ENCODE results near the gene KRTAP5-2. TPM values are rescaled to one million over a fixed set of nuclear protein-coding genes. Genes with fewer than 3 reads are reported as not detected.
"Not testable (repeated sequence)": the region's sequence is repeated elsewhere in the genome, so short reads cannot be mapped to it uniquely, and the experiment has no call there.

Gene KRTAP5-2
- total RNA-seq, 2 experiments from 2014 or later, result not detected

DNA sequence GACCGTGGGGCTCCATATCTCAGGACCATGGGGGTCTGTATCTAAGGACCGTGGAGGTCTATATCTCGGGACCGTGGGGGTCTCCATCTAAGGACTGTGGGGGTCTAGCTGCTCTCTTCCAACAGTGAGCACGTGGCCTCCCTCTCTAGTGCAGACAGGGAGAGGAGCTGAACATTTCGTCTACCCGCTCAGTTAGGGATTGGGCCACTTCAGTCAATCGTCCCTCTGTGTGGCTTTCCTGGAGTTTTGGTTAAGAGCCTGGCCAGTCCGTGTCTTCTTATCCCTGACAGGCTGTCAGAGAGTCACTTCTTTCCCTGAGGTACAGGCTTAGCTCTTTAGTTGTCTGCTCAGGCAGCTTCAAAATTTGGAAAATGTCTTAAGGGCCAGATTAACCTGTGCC, 16.1 kb downstream of the KRTAP5-2 start:
- POLR2A ChIA-PET, result interaction anchor here (0.6 kb wide), 1 partner anchor 12 kb away, joined by 3 read pairs; no protein-coding TSS in a partner anchor

DNA sequence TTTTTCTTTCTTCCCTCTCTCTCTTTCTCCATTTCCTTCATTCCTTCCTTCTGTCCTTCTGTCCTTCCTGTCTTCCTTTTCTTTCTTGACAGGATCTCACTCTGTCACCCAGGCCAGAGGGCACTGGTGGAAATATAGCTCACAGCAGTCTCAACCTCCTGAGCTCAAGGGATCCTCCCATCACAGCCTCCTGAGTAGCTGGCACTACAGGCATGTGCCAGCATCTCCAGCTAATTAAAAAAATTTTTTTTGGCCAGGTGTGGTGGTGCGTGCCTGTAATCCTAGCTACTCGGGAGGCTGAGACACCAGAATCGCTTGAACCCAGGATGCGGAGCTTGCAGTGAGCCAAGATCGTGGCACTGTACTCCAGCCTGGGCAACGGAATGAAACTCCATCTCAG, 21.3 kb downstream of the KRTAP5-2 start:
- peaks cover 7% of the 10 kb centered on the region for H3K9me3 Mint-ChIP-seq
- intact Hi-C loops (cut with micrococcal nuclease), result no loop called here
- POLR2A ChIA-PET, result interaction anchor here (1.1 kb wide), 1 partner anchor 17 kb away, joined by 3 read pairs; no protein-coding TSS in a partner anchor
- no peak overlapping the region for H3K27ac Mint-ChIP-seq
- peaks cover 2% of the 10 kb centered on the region for H3K27me3 Mint-ChIP-seq
- CTCF ChIA-PET, result interaction anchor here (0.9 to 6.0 kb wide), 4 partner anchors 19 to 61 kb away, joined by 3 to 42 read pairs (median 10); partner anchors contain the start of gene KRTAP5-2
- H3K4me3 Mint-ChIP-seq, result no peak overlapping the region
- peaks cover 6% of the 10 kb centered on the region for H3K4me1 Mint-ChIP-seq (ENCODE audit: low read depth)
- peaks cover 4% of the 10 kb centered on the region for H3K36me3 Mint-ChIP-seq
- DNase-seq, result no peak

More for the DNA sequence above, 16.1 kb downstream of the KRTAP5-2 start:
- DNase-seq, result no peak
- no peak overlapping the region for H3K4me3 Mint-ChIP-seq
- CTCF ChIA-PET, result interaction anchor here (1.1 to 1.5 kb wide), 2 partner anchors 13 to 35 kb away, joined by 5 read pairs; no protein-coding TSS in a partner anchor
- intact Hi-C loops (cut with micrococcal nuclease), result no loop called here
- H3K27me3 Mint-ChIP-seq, result peaks cover 2% of the 10 kb centered on the region
- H3K36me3 Mint-ChIP-seq, result peaks cover 4% of the 10 kb centered on the region
- peaks cover 7% of the 10 kb centered on the region for H3K4me1 Mint-ChIP-seq (ENCODE audit: low read depth)
- H3K9me3 Mint-ChIP-seq, result peaks cover 7% of the 10 kb centered on the region
- no peak overlapping the region for H3K27ac Mint-ChIP-seq

DNA sequence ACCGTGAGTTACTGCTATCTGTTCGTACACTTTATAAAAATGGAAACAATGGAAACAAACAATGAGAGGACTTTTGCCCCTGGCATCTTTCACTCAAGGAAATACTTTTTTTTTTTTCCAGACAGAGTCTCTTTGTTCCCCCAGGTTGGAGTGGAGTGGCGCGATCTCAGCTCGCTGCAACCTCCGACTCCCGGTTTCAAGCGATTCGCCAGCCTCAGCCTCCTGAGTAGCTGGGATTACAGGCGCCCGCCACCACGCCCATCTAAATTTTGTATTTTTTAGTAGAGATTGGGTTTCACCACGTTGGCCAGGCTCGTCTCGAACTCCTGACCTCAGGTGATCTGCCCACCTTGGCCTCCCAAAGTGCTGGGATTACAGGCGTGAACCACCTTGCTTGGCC, 22.3 kb downstream of the KRTAP5-2 start:
- not testable (repeated sequence) for DNase-seq; H3K36me3 Mint-ChIP-seq; H3K27ac Mint-ChIP-seq; H3K4me3 Mint-ChIP-seq; H3K27me3 Mint-ChIP-seq; H3K9me3 Mint-ChIP-seq; H3K4me1 Mint-ChIP-seq (ENCODE audit: low read depth)
- ChIA-PET CTCF (interaction anchor here (0.7 to 9.1 kb wide), 8 partner anchors 20 to 641 kb away, joined by 3 to 113 read pairs (median 10); partner anchors contain the start of gene KRTAP5-2), POLR2A (interaction anchor here (0.6 kb wide), 1 partner anchor 124 kb away, joined by 3 read pairs; no protein-coding TSS in a partner anchor)
- intact Hi-C loops (cut with micrococcal nuclease), result loop anchor here (2.0 kb wide), 1 partner anchor 187 kb away; the partner anchor contains the start of gene BRSK2

DNA sequence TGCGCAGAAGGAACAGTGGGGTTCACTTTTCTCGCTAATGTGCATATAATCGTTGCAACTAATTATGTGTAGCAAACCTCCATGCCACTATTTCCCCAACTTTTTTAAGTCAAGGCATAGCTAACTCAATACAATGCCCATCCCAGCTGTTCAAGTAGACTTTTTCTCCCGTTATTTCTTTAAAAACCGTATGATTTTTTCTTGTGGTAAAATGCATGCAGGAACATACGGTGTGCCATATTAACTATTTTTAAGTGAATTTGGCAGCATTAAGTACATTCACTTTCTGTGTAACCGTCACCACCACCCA, 23.2 kb downstream of the KRTAP5-2 start:
- intact Hi-C loops (cut with micrococcal nuclease), result loop anchor here (1.0 to 5.0 kb wide), 6 partner anchors 29 to 373 kb away; partner anchors contain the start of gene BRSK2
- DNase-seq, result no peak
- Mint-ChIP-seq H3K9me3 (peaks cover 7% of the 10 kb centered on the region), H3K36me3 (peaks cover 4% of the 10 kb centered on the region), H3K4me1 (ENCODE audit: low read depth) (peaks cover 10% of the 10 kb centered on the region), H3K27ac (no peak overlapping the region), H3K27me3 (peaks cover 2% of the 10 kb centered on the region), H3K4me3 (no peak overlapping the region)
- POLR2A ChIA-PET, result interaction anchor here (0.6 to 1.2 kb wide), 2 partner anchors 15 to 647 kb away, joined by 3 to 4 read pairs; no protein-coding TSS in a partner anchor
- CTCF ChIA-PET, result interaction anchor here (0.5 to 9.1 kb wide), 44 partner anchors 10 to 940 kb away, joined by 3 to 113 read pairs (median 4); partner anchors contain the start of genes KRTAP5-2, KRTAP5-3, LSP1 and TOLLIP

DNA sequence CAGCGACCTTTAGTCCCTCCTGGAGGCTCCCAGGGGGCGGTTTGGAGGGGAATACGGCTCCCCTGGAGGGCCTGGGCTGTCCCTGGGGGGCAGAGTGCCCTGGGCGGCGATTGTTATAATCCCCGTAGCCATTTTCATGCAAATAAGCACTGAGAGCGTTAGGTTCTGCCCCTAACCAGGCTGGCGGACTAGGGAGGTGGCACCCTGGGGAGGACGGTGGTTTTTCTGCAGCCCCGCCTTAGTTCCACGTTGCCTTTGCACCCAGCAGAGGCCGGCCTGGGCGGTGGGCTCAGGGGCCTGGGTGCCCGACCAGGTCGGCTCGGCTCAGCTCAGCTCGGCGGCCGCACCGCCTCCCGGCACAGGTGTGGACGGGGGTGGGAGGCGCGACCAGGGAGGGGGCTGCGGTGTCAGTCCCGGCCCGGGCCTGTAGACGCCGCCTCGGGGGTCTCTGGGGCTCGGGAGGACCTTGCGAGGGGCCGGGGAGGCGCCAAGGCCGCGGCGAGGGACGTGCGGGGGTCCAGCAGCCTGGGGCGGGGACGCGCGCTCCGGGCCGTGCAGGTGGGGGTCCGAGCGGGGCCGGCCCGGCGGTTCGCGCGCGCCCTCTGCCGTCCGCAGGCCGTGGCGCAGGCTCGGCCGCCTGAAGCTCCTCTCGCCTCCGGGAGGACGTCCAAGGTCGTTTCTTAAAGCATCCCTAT, 23.7 kb downstream of the KRTAP5-2 start:
- ChIA-PET CTCF (interaction anchor here (0.5 to 9.1 kb wide), 48 partner anchors 10 to 940 kb away, joined by 3 to 113 read pairs (median 4); partner anchors contain the start of genes KRTAP5-2, KRTAP5-3, LSP1 and TOLLIP), POLR2A (interaction anchor here (0.6 to 1.2 kb wide), 3 partner anchors 15 to 647 kb away, joined by 3 to 4 read pairs (median 4); no protein-coding TSS in a partner anchor)
- Mint-ChIP-seq H3K27ac (no peak overlapping the region), H3K36me3 (peaks cover 4% of the 10 kb centered on the region), H3K9me3 (peaks cover 7% of the 10 kb centered on the region), H3K4me3 (peak overlapping the region; percentile 39), H3K27me3 (peaks cover 2% of the 10 kb centered on the region), H3K4me1 (ENCODE audit: low read depth) (peaks cover 10% of the 10 kb centered on the region)
- peak; percentile 67 for DNase-seq
- intact Hi-C loops (cut with micrococcal nuclease), result loop anchor here (1.0 to 5.0 kb wide), 6 partner anchors 28 to 372 kb away; partner anchors contain the start of gene BRSK2

DNA sequence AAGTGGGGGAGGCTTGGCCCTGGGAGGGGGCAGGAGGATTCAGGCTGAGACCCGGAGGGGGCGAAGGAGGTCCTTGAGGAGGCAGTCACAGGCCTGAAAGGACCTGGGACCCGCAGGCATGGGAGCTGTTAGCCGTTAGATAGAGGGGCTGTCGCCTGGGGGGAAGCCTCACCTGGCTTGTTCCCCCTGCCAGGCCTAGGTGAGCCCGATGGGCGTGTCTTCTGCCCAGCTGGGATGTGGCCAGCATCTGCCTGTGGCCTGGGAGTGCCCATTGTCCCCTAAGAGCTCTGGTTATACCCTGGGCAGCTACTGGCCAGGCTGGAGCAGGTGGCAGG, 24.2 kb downstream of the KRTAP5-2 start:
- intact Hi-C loops (cut with micrococcal nuclease), result loop anchor here (1.0 to 5.0 kb wide), 7 partner anchors 28 to 372 kb away; partner anchors contain the start of gene BRSK2
- ChIA-PET POLR2A (interaction anchor here (1.1 to 1.2 kb wide), 3 partner anchors 16 to 311 kb away, joined by 3 to 4 read pairs (median 4); no protein-coding TSS in a partner anchor), CTCF (interaction anchor here (0.9 to 9.1 kb wide), 14 partner anchors 15 to 370 kb away, joined by 3 to 113 read pairs (median 8); no protein-coding TSS in a partner anchor)
- peaks cover 7% of the 10 kb centered on the region for H3K9me3 Mint-ChIP-seq
- peak overlapping the region; percentile 42 for H3K4me3 Mint-ChIP-seq
- peaks cover 2% of the 10 kb centered on the region for H3K27me3 Mint-ChIP-seq
- peak; percentile 33 for DNase-seq
- H3K27ac Mint-ChIP-seq, result no peak overlapping the region
- H3K36me3 Mint-ChIP-seq, result peaks cover 4% of the 10 kb centered on the region
- H3K4me1 Mint-ChIP-seq (ENCODE audit: low read depth), result peaks cover 10% of the 10 kb centered on the region

DNA sequence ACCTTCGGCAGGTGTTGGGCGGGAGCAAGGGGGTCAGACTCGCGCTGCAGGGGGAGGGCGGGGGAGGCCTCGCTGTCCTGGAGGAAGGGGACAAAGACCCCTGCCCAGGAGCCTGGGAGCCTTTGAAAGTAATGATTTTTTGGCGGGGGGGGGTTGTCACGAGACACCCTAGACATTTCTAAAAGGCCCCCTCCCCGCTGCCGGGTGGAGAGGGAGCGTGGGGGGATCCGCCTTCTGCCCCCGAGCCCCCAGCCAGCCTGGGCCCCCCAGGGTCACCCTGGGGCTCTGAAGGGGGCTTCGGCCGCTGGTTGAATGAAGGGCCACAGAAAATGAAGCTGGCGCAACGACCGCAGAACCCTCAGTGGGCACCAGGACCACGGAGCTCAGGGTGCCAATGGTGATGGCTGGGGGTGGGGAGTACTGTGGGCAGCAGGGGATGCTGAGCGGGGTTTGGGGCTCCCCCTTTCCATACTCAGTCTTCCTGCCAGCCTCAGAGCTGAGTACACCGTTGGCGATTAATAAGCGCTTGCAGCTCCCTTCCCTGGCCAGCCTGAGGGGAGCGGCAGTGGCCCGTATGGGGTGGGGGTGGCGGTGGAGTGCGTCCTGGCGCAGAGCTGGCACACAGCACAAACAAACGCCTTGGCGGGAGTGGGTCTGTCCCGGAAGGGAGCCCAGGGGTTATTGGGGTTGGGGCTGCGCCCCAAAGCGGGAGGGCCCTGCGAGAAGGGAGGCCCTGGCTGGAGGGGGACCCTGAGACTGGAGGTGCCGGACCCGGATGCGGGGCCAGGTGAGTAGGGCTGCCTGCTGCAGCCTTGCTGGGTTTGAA, 24.8 kb downstream of the KRTAP5-2 start:
- H3K27me3 Mint-ChIP-seq, result peaks cover 2% of the 10 kb centered on the region
- DNase-seq, result peak; percentile 53
- H3K36me3 Mint-ChIP-seq, result peaks cover 3% of the 10 kb centered on the region
- H3K4me3 Mint-ChIP-seq, result peak overlapping the region; percentile 42
- peaks cover 3% of the 10 kb centered on the region for H3K9me3 Mint-ChIP-seq
- no peak overlapping the region for H3K27ac Mint-ChIP-seq
- H3K4me1 Mint-ChIP-seq (ENCODE audit: low read depth), result peaks cover 16% of the 10 kb centered on the region
- ChIA-PET CTCF (interaction anchor here (0.8 to 9.1 kb wide), 12 partner anchors 15 to 370 kb away, joined by 3 to 113 read pairs (median 5); no protein-coding TSS in a partner anchor), POLR2A (interaction anchor here (1.1 to 1.2 kb wide), 2 partner anchors 27 to 311 kb away, joined by 3 to 4 read pairs; no protein-coding TSS in a partner anchor)
- intact Hi-C loops (cut with micrococcal nuclease), result loop anchor here (2.0 to 5.0 kb wide), 3 partner anchors 36 to 371 kb away; no protein-coding TSS in a partner anchor

DNA sequence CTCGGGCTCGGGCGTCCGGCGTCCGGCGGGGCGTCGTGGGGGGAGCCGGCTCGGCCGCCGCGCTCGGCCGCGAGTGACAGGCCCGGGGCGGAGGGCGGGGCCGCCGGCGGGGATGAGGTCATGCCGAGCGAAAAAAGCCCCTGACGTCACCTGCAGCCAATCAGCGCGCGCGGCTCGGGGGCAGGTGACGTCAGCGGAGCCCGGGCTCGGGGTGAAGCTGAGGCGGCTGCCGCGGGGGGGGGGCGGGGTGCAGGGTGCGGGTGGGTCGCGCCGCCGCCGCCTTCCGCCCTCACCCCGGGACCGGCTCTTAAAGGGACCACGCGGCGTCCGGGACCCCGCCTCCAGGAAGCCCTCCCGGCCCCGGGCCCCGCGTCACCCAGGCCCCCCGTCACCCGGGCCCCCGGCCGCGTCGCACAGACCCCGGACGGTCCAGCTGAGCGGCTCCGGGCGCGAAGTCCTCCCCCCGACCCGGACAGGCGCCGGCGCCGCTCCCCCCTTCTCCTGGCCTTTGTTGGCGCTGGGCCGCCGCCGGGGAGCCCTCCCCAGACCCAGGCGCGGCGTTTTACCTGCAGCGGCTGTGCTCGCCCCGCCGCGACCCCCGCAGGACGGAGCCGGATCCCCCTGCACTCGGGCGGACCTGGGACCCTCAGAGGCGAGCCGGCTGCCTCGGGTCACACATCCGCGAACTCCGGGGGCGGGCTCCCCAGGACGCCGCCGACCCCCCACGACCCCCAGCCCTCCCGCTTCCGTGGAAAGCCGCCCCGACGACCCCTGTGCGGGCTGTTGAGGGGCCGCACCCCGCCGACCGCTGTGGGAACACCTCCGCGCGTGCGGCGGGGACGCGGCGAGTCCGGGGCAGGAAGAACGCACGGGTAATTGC, 25.7 kb downstream of the KRTAP5-2 start, which contains the start of gene DUSP8:
Gene DUSP8 (minus strand): TSS at position 75 of the 880 bp plus-strand sequence. CDS start 6,445 bp downstream, outside the sequence.
- H3K36me3 Mint-ChIP-seq, result no peaks in the 10 kb centered on the region
- intact Hi-C loops (cut with micrococcal nuclease), result loop anchor here (2.0 to 5.0 kb wide), 3 partner anchors 35 to 370 kb away; no protein-coding TSS in a partner anchor
- ChIA-PET CTCF (interaction anchor here (0.8 to 9.1 kb wide), 5 partner anchors 23 to 369 kb away, joined by 3 to 113 read pairs (median 4); no protein-coding TSS in a partner anchor), POLR2A (no interaction called here)
- H3K9me3 Mint-ChIP-seq, result no peaks in the 10 kb centered on the region
- H3K4me1 Mint-ChIP-seq (ENCODE audit: low read depth), result peaks cover 16% of the 10 kb centered on the region
- no peak within 1 kb of the TSS for H3K27ac Mint-ChIP-seq
- H3K4me3 Mint-ChIP-seq, result peak within 1 kb of the TSS; percentile 42
- DNase-seq, result peak; percentile 93
- H3K27me3 Mint-ChIP-seq, result peaks cover 2% of the 10 kb centered on the region

DNA sequence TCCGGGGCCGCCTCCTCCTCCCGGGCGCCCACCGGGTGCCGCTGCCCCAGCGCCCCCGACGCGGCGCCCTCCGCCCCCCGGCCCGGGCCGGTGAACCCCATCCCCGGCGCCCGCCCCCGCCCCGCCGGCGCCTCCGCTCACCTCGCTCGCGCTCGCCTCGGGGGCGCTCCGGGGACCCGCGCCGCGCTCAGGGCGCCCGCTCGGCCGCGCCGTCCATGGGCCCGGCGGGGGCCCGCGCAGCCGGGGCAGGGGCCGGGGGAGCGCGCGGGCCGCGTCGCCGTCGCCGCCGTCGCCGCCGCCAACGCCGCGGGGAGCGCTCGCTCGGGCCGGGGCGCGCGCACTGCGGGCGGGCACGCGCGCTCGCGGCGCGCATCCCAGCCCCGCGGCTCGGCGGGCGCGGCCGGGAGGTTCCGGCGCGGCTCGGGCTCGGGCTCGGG, 26.3 kb downstream of the KRTAP5-2 start:
- ChIA-PET CTCF (interaction anchor here (9.1 kb wide), 1 partner anchor 25 kb away, joined by 113 read pairs; no protein-coding TSS in a partner anchor), POLR2A (no interaction called here)
- intact Hi-C loops (cut with micrococcal nuclease), result loop anchor here (2.0 to 5.0 kb wide), 3 partner anchors 34 to 369 kb away; no protein-coding TSS in a partner anchor
- DNase-seq, result no peak
- no peak overlapping the region for H3K27ac Mint-ChIP-seq
- peaks cover 16% of the 10 kb centered on the region for H3K4me1 Mint-ChIP-seq (ENCODE audit: low read depth)
- H3K4me3 Mint-ChIP-seq, result no peak overlapping the region
- H3K9me3 Mint-ChIP-seq, result no peaks in the 10 kb centered on the region
- H3K36me3 Mint-ChIP-seq, result no peaks in the 10 kb centered on the region
- H3K27me3 Mint-ChIP-seq, result peaks cover 2% of the 10 kb centered on the region
